Measurements from ENCODE around the gene DYRK1A.
"Not testable (repeated sequence)": the region's sequence is repeated elsewhere in the genome, so short reads cannot be mapped to it uniquely, and the experiment has no call there.

The DYRK1A gene

DNA sequence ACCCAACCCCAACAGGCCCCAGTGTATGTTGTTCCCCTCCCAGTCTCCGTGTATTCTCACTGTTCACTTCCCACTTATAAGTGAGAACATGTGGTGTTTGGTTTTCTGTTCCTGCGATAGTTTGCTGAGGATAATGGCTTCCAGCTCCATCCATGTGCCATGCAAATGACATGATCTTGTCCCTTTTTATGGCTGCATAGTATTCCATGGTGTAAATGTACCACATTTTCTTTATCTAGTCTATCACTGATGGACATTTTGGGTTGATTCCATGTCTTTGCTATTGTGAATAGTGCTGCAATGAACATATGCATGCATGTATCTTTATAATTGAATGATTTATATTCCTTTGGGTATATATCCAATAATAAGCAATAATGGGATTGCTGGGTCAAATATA is 174.6 kb downstream of the DYRK1A start:
- H3K4me1 ChIP-seq (ENCODE audit: control insufficient read depth in 1 of 2, insufficient read depth in 2 of 2, low read length in 2 of 2); H3K4me3 ChIP-seq (ENCODE audit: low read depth in 1 of 2, low read length in 2 of 2): not testable (repeated sequence)

DNA sequence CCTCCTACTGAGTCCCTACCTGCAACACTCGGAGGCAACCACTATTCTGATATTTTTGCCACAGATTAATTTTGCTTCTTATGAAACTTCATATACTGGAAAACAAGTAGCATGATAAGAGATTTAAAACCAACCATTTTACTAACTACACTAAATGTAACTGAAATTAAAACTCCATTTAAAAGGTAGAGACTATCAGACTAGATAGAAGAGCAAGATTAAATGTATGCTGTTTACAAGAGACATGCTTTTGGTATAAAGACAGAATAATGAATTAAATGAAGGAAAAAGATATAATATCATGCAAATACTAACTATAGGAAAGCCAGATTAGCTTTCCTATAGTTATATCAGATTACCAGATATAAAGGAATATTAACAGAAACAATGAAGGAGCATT is 175.9 kb downstream of the DYRK1A start:
- H3K9me3 ChIP-seq (ENCODE audit: control insufficient read depth in 1 of 2, low read length in 2 of 2): no peaks in the 10 kb centered on the region
- H3K27ac ChIP-seq (ENCODE audit: low read depth, low read length): no peak overlapping the region
- H3K36me3 ChIP-seq (ENCODE audit: control insufficient read depth in 1 of 2, insufficient read depth in 2 of 2, low read length in 2 of 2): no peaks in the 10 kb centered on the region
- H3K9ac ChIP-seq (ENCODE audit: low read depth in 1 of 2, low read length in 2 of 2): no peak overlapping the region
- peaks cover 0 to 7% of the 10 kb centered on the region in 2 donors for H3K4me1 ChIP-seq (ENCODE audit: control insufficient read depth in 1 of 2, insufficient read depth in 2 of 2, low read length in 2 of 2)
- H3K27me3 ChIP-seq (ENCODE audit: control insufficient read depth in 1 of 2, insufficient read depth in 2 of 2, low read length in 2 of 2): no peaks in the 10 kb centered on the region
- no peak overlapping the region for H3K4me3 ChIP-seq (ENCODE audit: low read depth in 1 of 2, low read length in 2 of 2)

More for the DNA sequence above, 174.6 kb downstream of the DYRK1A start:
- not testable (repeated sequence) for H3K36me3 ChIP-seq (ENCODE audit: control insufficient read depth in 1 of 2, insufficient read depth in 2 of 2, low read length in 2 of 2); H3K9me3 ChIP-seq (ENCODE audit: control insufficient read depth in 1 of 2, low read length in 2 of 2); H3K9ac ChIP-seq (ENCODE audit: low read depth in 1 of 2, low read length in 2 of 2); H3K27me3 ChIP-seq (ENCODE audit: control insufficient read depth in 1 of 2, insufficient read depth in 2 of 2, low read length in 2 of 2); H3K27ac ChIP-seq (ENCODE audit: low read depth, low read length)

DNA sequence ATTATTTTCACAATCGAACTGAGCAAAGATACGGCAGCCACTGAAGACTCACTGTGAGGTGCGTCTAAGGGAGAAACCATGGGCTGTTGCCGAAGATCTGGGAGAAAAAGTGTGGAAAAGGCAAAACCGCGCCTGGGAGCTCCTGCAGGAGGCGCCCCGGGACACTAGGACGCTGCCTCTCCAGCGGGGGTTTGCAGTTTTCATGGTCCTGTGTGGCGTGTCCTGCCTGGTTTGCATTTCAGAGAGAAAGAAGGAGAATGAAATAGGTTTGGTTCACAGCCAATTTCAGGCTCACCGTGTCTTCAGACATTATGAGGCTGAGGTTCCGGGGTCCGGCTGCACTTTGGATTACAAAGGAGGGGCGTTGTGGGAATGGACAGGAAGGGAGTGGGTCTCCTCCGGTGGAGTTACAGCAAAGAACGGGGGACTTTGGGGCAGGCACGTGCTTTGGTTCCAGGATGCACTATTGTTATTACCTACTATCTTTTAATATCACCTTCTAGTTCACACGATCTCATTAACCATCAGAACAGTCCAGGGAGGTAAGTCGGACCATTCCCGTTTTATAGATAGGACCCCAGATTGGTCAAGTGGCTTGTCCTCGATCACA is 179.8 kb downstream of the DYRK1A start:
- Histone ChIP-seq H3K4me3 (ENCODE audit: low read depth in 1 of 2, low read length in 2 of 2) (no peak overlapping the region), H3K27me3 (ENCODE audit: control insufficient read depth in 1 of 2, insufficient read depth in 2 of 2, low read length in 2 of 2) (no peaks in the 10 kb centered on the region), H3K27ac (ENCODE audit: low read depth, low read length) (no peak overlapping the region), H3K36me3 (ENCODE audit: control insufficient read depth in 1 of 2, insufficient read depth in 2 of 2, low read length in 2 of 2) (no peaks in the 10 kb centered on the region), H3K9me3 (ENCODE audit: control insufficient read depth in 1 of 2, low read length in 2 of 2) (no peaks in the 10 kb centered on the region), H3K4me1 (ENCODE audit: control insufficient read depth in 1 of 2, insufficient read depth in 2 of 2, low read length in 2 of 2) (peaks cover 9 to 15% of the 10 kb centered on the region in 2 donors), H3K9ac (ENCODE audit: low read depth in 1 of 2, low read length in 2 of 2) (no peak overlapping the region)

DNA sequence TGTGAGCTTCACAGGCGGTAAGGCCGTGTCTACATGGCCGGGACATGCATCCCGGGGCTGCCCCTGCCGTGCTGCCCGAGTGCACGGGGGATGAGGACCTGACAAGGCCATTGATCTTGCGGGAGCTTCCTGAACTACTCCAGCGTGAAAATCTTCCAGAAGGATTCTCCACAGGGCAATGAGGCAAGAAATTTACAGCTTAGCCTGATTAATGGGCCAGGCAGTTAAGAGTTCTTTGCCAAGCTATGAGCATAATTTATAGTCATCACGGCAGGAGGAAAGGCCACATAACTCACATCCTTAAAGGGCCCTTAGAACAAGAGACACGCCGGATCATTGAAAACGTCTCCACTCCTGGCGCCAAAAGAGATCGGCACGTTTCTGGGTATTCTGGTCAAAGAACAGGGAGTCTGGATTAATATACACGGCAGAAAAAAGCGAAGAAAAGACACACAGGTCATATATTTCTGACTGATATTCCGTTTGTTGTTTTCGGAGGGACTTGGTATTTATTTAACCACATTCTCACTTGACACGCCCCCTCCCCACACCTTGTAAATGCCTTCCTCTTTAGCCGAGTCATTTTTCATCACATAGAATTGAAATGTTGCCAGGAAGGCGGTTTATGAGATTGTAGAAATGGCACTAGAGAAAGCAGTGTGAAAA is 180.5 kb downstream of the DYRK1A start:
- Histone ChIP-seq H3K4me1 (ENCODE audit: control insufficient read depth in 1 of 2, insufficient read depth in 2 of 2, low read length in 2 of 2) (peaks cover 9 to 15% of the 10 kb centered on the region in 2 donors), H3K9ac (ENCODE audit: low read depth in 1 of 2, low read length in 2 of 2) (no peak overlapping the region), H3K9me3 (ENCODE audit: control insufficient read depth in 1 of 2, low read length in 2 of 2) (no peaks in the 10 kb centered on the region), H3K27me3 (ENCODE audit: control insufficient read depth in 1 of 2, insufficient read depth in 2 of 2, low read length in 2 of 2) (no peaks in the 10 kb centered on the region), H3K36me3 (ENCODE audit: control insufficient read depth in 1 of 2, insufficient read depth in 2 of 2, low read length in 2 of 2) (no peaks in the 10 kb centered on the region), H3K4me3 (ENCODE audit: low read depth in 1 of 2, low read length in 2 of 2) (no peak overlapping the region), H3K27ac (ENCODE audit: low read depth, low read length) (no peak overlapping the region)

DNA sequence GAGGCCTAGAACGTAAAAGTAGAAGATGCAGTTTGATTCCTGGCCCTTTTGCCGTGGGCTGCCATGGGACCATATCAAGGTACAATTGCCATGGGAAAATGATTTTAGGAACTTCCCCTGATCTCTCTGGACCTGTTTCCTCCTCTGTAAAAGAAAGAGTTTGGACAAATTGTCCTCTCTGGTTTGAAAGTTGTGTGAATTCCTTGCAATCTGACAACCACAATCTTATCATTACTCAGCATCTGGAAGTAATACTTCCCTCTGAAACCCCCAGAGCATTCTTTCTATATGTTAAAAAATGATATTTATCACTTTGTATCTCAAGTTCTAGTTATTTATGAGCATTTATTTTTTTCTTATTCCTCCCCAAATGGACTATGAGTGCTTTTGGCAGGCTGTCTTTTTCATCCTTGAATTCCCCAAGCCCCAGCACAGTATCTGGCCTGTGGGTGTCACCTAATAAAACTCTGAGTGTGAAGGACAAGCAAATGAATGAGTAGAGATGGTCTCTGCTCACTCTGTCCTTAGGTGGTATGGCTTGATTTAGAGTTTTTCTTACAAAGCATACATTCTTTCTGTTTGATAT is 181.1 kb downstream of the DYRK1A start:
- no peak overlapping the region for H3K9ac ChIP-seq (ENCODE audit: low read depth in 1 of 2, low read length in 2 of 2)
- H3K4me3 ChIP-seq (ENCODE audit: low read depth in 1 of 2, low read length in 2 of 2): no peak overlapping the region
- H3K4me1 ChIP-seq (ENCODE audit: control insufficient read depth in 1 of 2, insufficient read depth in 2 of 2, low read length in 2 of 2): peaks cover 9 to 15% of the 10 kb centered on the region in 2 donors
- H3K27ac ChIP-seq (ENCODE audit: low read depth, low read length): no peak overlapping the region
- H3K36me3 ChIP-seq (ENCODE audit: control insufficient read depth in 1 of 2, insufficient read depth in 2 of 2, low read length in 2 of 2): no peaks in the 10 kb centered on the region
- H3K27me3 ChIP-seq (ENCODE audit: control insufficient read depth in 1 of 2, insufficient read depth in 2 of 2, low read length in 2 of 2): no peaks in the 10 kb centered on the region
- no peaks in the 10 kb centered on the region for H3K9me3 ChIP-seq (ENCODE audit: control insufficient read depth in 1 of 2, low read length in 2 of 2)

DNA sequence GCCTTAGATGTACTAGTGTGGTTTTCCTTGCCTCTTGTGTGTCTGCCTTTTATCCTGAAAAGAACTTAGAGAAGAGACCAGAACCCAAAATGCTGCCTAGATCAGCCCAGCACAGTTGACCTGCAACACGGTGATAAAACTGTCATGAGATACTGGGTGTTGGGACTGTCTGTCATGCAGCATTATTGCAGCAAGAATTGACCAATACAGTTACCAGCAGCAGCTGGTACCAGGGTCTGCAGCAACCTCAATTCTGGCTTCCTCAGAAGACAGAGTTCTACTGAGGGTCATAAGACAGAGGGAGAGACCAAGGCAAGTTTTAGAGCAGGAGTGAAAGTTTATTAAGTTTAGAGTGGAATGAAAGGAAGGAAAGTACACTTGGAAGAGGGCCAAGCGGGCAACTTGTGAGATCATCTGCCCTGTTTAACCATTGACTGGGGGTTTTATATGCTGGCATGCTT is 182.0 kb downstream of the DYRK1A start:
- Histone ChIP-seq H3K27ac (ENCODE audit: low read depth, low read length) (no peak overlapping the region), H3K36me3 (ENCODE audit: control insufficient read depth in 1 of 2, insufficient read depth in 2 of 2, low read length in 2 of 2) (no peaks in the 10 kb centered on the region), H3K4me3 (ENCODE audit: low read depth in 1 of 2, low read length in 2 of 2) (no peak overlapping the region), H3K27me3 (ENCODE audit: control insufficient read depth in 1 of 2, insufficient read depth in 2 of 2, low read length in 2 of 2) (no peaks in the 10 kb centered on the region), H3K9me3 (ENCODE audit: control insufficient read depth in 1 of 2, low read length in 2 of 2) (no peaks in the 10 kb centered on the region), H3K4me1 (ENCODE audit: control insufficient read depth in 1 of 2, insufficient read depth in 2 of 2, low read length in 2 of 2) (peaks cover 9 to 15% of the 10 kb centered on the region in 2 donors), H3K9ac (ENCODE audit: low read depth in 1 of 2, low read length in 2 of 2) (no peak overlapping the region)

DNA sequence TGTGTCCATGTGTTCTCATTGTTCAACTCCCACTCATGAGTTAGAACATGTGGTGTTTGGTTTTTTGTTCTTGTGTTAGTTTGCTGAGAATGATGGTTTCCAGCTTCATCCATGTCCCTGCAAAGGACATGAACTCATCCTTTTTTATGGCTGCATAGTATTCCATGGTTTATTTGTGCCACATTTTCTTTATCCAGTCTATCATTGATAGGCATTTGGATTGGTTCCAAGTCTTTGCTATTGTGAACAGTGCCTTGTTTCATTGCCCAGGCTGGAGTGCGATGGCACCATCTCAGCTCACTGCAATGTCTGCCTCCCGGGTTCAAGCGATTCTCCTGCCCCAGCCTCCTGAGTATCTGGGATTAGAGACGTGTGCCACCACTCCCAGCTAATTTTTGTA is 183.2 kb downstream of the DYRK1A start:
- H3K4me3 ChIP-seq (ENCODE audit: low read depth in 1 of 2, low read length in 2 of 2); H3K27me3 ChIP-seq (ENCODE audit: control insufficient read depth in 1 of 2, insufficient read depth in 2 of 2, low read length in 2 of 2); H3K27ac ChIP-seq (ENCODE audit: low read depth, low read length); H3K9ac ChIP-seq (ENCODE audit: low read depth in 1 of 2, low read length in 2 of 2); H3K36me3 ChIP-seq (ENCODE audit: control insufficient read depth in 1 of 2, insufficient read depth in 2 of 2, low read length in 2 of 2); H3K9me3 ChIP-seq (ENCODE audit: control insufficient read depth in 1 of 2, low read length in 2 of 2): not testable (repeated sequence)
- H3K4me1 ChIP-seq (ENCODE audit: control insufficient read depth in 1 of 2, insufficient read depth in 2 of 2, low read length in 2 of 2): peaks cover 9 to 15% of the 10 kb centered on the region in 2 donors

DNA sequence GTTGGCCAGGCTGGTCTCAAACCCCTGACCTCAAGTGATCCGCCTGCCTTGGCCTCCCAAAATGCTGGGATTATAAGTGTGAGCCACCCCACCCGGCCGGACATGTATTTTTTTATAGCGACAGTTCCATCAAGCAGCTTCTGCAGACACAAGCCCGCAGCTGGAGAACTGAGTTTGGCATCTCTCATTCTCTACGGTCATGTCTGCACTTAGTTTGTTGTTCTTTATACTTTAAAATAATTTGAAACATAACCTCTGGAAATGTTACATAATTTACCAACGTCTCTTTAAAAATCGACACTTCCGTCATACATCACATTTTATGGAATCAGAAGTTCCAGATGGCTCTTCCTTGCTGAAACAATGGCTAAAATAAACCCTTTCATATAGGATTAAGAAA is 183.6 kb downstream of the DYRK1A start:
- H3K4me3 ChIP-seq (ENCODE audit: low read depth in 1 of 2, low read length in 2 of 2): no peak overlapping the region
- peaks cover 9 to 15% of the 10 kb centered on the region in 2 donors for H3K4me1 ChIP-seq (ENCODE audit: control insufficient read depth in 1 of 2, insufficient read depth in 2 of 2, low read length in 2 of 2)
- H3K36me3 ChIP-seq (ENCODE audit: control insufficient read depth in 1 of 2, insufficient read depth in 2 of 2, low read length in 2 of 2): no peaks in the 10 kb centered on the region
- H3K27me3 ChIP-seq (ENCODE audit: control insufficient read depth in 1 of 2, insufficient read depth in 2 of 2, low read length in 2 of 2): no peaks in the 10 kb centered on the region
- H3K9ac ChIP-seq (ENCODE audit: low read depth in 1 of 2, low read length in 2 of 2): no peak overlapping the region
- H3K9me3 ChIP-seq (ENCODE audit: control insufficient read depth in 1 of 2, low read length in 2 of 2): no peaks in the 10 kb centered on the region
- no peak overlapping the region for H3K27ac ChIP-seq (ENCODE audit: low read depth, low read length)

DNA sequence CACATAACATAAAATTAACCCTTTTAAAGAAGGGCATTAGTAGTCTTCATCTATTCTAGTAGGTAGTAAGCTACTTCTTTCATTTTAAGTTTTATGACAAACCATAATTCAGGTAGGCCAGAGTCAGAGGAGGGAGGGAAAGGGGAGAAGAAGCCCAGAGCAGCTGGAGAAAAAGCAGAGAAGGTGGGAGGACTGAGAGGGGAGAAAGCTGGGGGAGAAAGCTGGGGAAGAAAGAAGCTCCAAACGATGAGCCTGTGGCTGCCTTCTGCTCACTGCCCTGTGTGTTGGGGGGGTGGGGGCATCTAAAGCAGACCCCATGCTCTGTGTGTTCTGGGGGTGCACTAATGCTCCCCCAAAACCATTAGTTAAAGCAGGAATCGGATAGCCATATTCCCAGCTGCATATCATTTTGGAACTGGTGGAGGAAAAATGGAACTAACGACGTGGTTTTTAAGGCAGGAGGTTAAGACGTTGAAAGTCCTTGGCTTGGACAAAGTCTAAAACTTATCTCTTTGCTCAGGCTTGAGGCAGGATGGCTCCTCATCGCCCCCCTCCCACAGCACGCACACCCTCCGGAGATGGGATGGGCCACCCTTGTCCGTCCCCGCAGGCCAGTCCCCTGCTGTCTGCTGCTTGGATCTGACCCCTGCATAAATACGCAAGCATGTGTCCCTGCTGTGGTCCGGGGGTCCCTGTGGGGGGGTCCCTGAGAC is 184.2 kb downstream of the DYRK1A start:
- peaks cover 9 to 15% of the 10 kb centered on the region in 2 donors for H3K4me1 ChIP-seq (ENCODE audit: control insufficient read depth in 1 of 2, insufficient read depth in 2 of 2, low read length in 2 of 2)
- no peak overlapping the region for H3K9ac ChIP-seq (ENCODE audit: low read depth in 1 of 2, low read length in 2 of 2)
- H3K27me3 ChIP-seq (ENCODE audit: control insufficient read depth in 1 of 2, insufficient read depth in 2 of 2, low read length in 2 of 2): no peaks in the 10 kb centered on the region
- H3K27ac ChIP-seq (ENCODE audit: low read depth, low read length): no peak overlapping the region
- no peaks in the 10 kb centered on the region for H3K9me3 ChIP-seq (ENCODE audit: control insufficient read depth in 1 of 2, low read length in 2 of 2)
- H3K4me3 ChIP-seq (ENCODE audit: low read depth in 1 of 2, low read length in 2 of 2): peak overlapping the region in 1 of 2 donors; percentile 45
- H3K36me3 ChIP-seq (ENCODE audit: control insufficient read depth in 1 of 2, insufficient read depth in 2 of 2, low read length in 2 of 2): no peaks in the 10 kb centered on the region

Measured in duodenal mucosa (tissue), 2 donors.